PC-3 (cell line): Measurements from ENCODE around the gene HHAT. TPM values are rescaled to one million over a fixed set of nuclear protein-coding genes. Genes with fewer than 3 reads are reported as not detected.

ENCODE experiments used
- ATAC-seq: fragments of 200-7000 bp; cut with Tn5 transposase; 2 replicates; pipeline ENCODE4 v1.9.1; 2020; ENCODE audit warnings: mild to moderate bottlenecking, moderate library complexity
- BruUV-seq: library from RNA; stranded (reverse); fragments of 400-500 nt; replicated peaks from 2 replicates; lab custom pipeline; 2021; lab: Mats Ljungman, UMichigan
- CTCF ChIA-PET: fragments of 300-600 bp; sonication (Branson Sonifier 250); formaldehyde crosslinking; loops from one replicate; lab custom pipeline; 2022; ENCODE audit warnings: antibody characterized with exemption; lab: Charles Lee
- POLR2A ChIA-PET: fragments of 300-600 bp; sonication (Branson Sonifier 250); formaldehyde crosslinking; loops from one replicate; lab custom pipeline; 2022; ENCODE audit warnings: antibody characterized with exemption; ENCODE audit not compliant: unreplicated experiment; lab: Charles Lee
- DNase-seq: peaks from one replicate; pipeline ENCODE4 v3.0.0-alpha.2; 2015
- H2AFZ ChIP-seq: fragments of 300-600 bp; sonication (generic); 2 replicates; pipeline ENCODE4 v1.6.0; 2016; ENCODE audit warnings: antibody characterized with exemption, low read length
- H3F3A ChIP-seq: fragments of 300-600 bp; sonication (generic); one replicate; pipeline ENCODE4 v1.6.0; 2017; ENCODE audit warnings: antibody characterized with exemption, low read length, control low read depth, mild to moderate bottlenecking; ENCODE audit not compliant: unreplicated experiment
- H3K27ac ChIP-seq: fragments of 300-600 bp; sonication (generic); 2 replicates; pipeline ENCODE4 v1.5.1; 2016; ENCODE audit warnings: mild to moderate bottlenecking, low read length
- H3K27me3 ChIP-seq: fragments of 300-600 bp; sonication (generic); 2 replicates; pipeline ENCODE4 v1.6.1; 2016; ENCODE audit warnings: low read length, mixed read lengths
- H3K36me3 ChIP-seq: fragments of 300-600 bp; sonication (generic); 2 replicates; pipeline ENCODE4 v1.6.1; 2016; ENCODE audit warnings: low read depth, mixed run types, low read length, mixed read lengths
- H3K4me1 ChIP-seq: fragments of 300-600 bp; sonication (generic); 2 replicates; pipeline ENCODE4 v1.5.1; 2016; ENCODE audit warnings: low read length; ENCODE audit not compliant: insufficient read depth
- H3K4me2 ChIP-seq: fragments of 300-600 bp; sonication (generic); 2 replicates; pipeline ENCODE4 v1.6.0; 2016; ENCODE audit warnings: low read length
- H3K4me3 ChIP-seq: fragments of 300-600 bp; sonication (generic); 2 replicates; pipeline ENCODE4 v1.5.1; 2016; ENCODE audit warnings: mild to moderate bottlenecking, low read length, mixed read lengths
- H3K79me2 ChIP-seq: fragments of 300-600 bp; sonication (generic); 2 replicates; pipeline ENCODE4 v1.6.1; 2017; ENCODE audit warnings: low read length, mixed read lengths
- H3K9ac ChIP-seq: fragments of 300-600 bp; sonication (generic); 2 replicates; pipeline ENCODE4 v1.6.0; 2016; ENCODE audit warnings: mild to moderate bottlenecking, low read length
- H3K9me2 ChIP-seq: fragments of 300-600 bp; sonication (generic); replicated peaks from 2 replicates; pipeline ENCODE4 v1.6.1; 2016; ENCODE audit warnings: mixed run types, low read length, mixed read lengths
- H3K9me3 ChIP-seq: fragments of 300-600 bp; sonication (generic); 2 replicates; pipeline ENCODE4 v1.6.1; 2016; ENCODE audit warnings: low read length, mixed read lengths
- H4K20me1 ChIP-seq: fragments of 300-600 bp; sonication (generic); 2 replicates; pipeline ENCODE4 v1.6.1; 2016; ENCODE audit warnings: low read length, mixed read lengths
- EZH2 ChIP-seq: fragments of 300-600 bp; sonication (generic); IDR thresholded peaks from one replicate; pipeline ENCODE4 v1.6.1; 2017; ENCODE audit warnings: antibody characterized with exemption, mild to moderate bottlenecking, low read length; ENCODE audit not compliant: unreplicated experiment
- EZH2phosphoT487 ChIP-seq: fragments of 300-600 bp; sonication (generic); IDR thresholded peaks from 2 replicates; pipeline ENCODE4 v1.6.1; 2018; ENCODE audit warnings: mild to moderate bottlenecking, antibody characterized with exemption, low read length, borderline replicate concordance
- intact Hi-C: fragments of 100-400 bp; cut with micrococcal nuclease; formaldehyde crosslinking; loops from 2 replicates; pipeline ENCODE4 v1.9.0; 2023
- total RNA-seq: library from RNA; depleted of rRNA; stranded (reverse); fragments of >200 nt; gene quantifications from 2 replicates; pipeline ENCODE4 v1.2.3, GENCODE V29; 2014
- TF ChIP-seq, protein P1 (sequence below): fragments of 300-600 bp; sonication (generic); conservative IDR thresholded peaks from 2 replicates; pipeline ENCODE4 v1.5.1; 2017; ENCODE audit warnings: antibody characterized with exemption, low read depth, mild to moderate bottlenecking, low read length

Gene HHAT
- total RNA-seq, 1 experiment from 2014 or later = 3.4 TPM

DNA sequence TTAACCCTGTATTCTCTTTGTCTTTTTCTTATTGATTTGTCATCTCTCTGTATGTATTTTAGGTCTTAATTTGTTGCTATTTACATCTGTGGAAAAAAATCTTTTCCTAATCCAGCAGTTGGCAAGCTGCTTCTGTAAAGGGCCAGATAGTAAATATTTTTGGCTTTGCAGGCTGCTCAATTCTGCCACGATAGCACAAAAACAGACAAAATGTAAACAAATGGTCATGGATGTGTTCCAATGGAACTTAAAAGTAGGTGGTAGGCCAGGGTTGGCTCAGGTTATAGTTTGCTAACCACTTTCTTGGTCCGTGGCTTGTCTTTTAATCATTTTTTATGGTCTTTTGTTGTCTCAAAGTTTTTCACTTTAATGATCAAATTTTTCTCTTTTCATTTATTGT is 371.8 kb downstream of the HHAT start:
- Histone ChIP-seq H3K9me2 (no peaks in the 10 kb centered on the region), H3K4me1 (no peaks in the 10 kb centered on the region), H3K27me3 (peaks cover 29% of the 10 kb centered on the region), H3K36me3 (no peaks in the 10 kb centered on the region), H3K9ac (no peak overlapping the region), H3K9me3 (no peaks in the 10 kb centered on the region), H4K20me1 (no peaks in the 10 kb centered on the region), H2AFZ (no peak overlapping the region), H3K27ac (no peak overlapping the region), H3K4me3 (no peak overlapping the region), H3K79me2 (no peaks in the 10 kb centered on the region), H3K4me2 (no peak overlapping the region), H3F3A (no peaks in the 10 kb centered on the region)
- ATAC-seq (no peak), DNase-seq (no peak)
- POLR2A ChIA-PET = no interaction called here
- BruUV-seq = no TSS peak
- intact Hi-C loops = no loop called here
- CTCF ChIA-PET = no interaction called here
- TF ChIP-seq EZH2phosphoT487 = no peak
- TF ChIP-seq EZH2 = no peak

DNA sequence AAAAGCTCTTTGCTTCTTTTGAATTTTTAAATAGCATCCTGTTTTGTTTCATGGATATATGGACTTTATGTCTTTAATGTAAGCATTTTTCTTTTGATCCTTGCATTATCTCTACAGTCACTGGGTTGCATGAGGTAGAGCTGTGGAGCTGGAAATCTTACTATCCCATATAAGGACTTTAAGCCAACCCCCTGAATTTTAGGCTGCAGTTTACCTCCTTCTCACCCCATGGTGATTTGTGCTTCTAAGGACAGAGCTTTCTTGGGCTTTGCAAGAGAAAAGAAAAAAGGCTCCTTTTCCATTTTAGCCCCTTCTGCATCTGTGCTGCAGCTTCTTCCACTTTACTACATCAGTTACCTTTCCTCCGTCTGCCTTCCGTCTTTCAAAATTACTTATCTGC is 373.8 kb downstream of the HHAT start:
- no peak for DNase-seq
- Histone ChIP-seq H3K27ac (no peak overlapping the region), H3K9me3 (no peaks in the 10 kb centered on the region), H3K9me2 (no peaks in the 10 kb centered on the region), H3K27me3 (peaks cover 31% of the 10 kb centered on the region), H4K20me1 (no peaks in the 10 kb centered on the region), H3K4me2 (no peak overlapping the region), H2AFZ (no peak overlapping the region), H3K79me2 (no peaks in the 10 kb centered on the region), H3K9ac (no peak overlapping the region), H3K4me3 (no peak overlapping the region), H3F3A (no peaks in the 10 kb centered on the region), H3K36me3 (no peaks in the 10 kb centered on the region), H3K4me1 (no peaks in the 10 kb centered on the region)
- no TSS peak for BruUV-seq
- ChIA-PET POLR2A (no interaction called here), CTCF (no interaction called here)
- intact Hi-C loops = no loop called here
- TF ChIP-seq EZH2phosphoT487 (no peak), EZH2 (no peak)
- TF ChIP-seq, protein P1, sequence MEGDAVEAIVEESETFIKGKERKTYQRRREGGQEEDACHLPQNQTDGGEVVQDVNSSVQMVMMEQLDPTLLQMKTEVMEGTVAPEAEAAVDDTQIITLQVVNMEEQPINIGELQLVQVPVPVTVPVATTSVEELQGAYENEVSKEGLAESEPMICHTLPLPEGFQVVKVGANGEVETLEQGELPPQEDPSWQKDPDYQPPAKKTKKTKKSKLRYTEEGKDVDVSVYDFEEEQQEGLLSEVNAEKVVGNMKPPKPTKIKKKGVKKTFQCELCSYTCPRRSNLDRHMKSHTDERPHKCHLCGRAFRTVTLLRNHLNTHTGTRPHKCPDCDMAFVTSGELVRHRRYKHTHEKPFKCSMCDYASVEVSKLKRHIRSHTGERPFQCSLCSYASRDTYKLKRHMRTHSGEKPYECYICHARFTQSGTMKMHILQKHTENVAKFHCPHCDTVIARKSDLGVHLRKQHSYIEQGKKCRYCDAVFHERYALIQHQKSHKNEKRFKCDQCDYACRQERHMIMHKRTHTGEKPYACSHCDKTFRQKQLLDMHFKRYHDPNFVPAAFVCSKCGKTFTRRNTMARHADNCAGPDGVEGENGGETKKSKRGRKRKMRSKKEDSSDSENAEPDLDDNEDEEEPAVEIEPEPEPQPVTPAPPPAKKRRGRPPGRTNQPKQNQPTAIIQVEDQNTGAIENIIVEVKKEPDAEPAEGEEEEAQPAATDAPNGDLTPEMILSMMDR = no peak
- no peak for ATAC-seq

GRCh38 chr1:210703593-210703992 is 374.9 kb downstream of the HHAT start:
- CTCF ChIA-PET = no interaction called here
- BruUV-seq = no TSS peak
- H2AFZ ChIP-seq = no peak overlapping the region

More at GRCh38 chr1:210703593-210703992, 374.9 kb downstream of the HHAT start:
- ATAC-seq (no peak), DNase-seq (no peak)
- H4K20me1 ChIP-seq = no peaks in the 10 kb centered on the region
- no peak overlapping the region for H3K9ac ChIP-seq
- peaks cover 31% of the 10 kb centered on the region for H3K27me3 ChIP-seq
- no peaks in the 10 kb centered on the region for H3F3A ChIP-seq
- TF ChIP-seq, protein P1 = no peak
- TF ChIP-seq EZH2 = no peak
- no peak for TF ChIP-seq EZH2phosphoT487
- H3K4me3 ChIP-seq = no peak overlapping the region
- intact Hi-C loops = no loop called here
- no peak overlapping the region for H3K4me2 ChIP-seq
- POLR2A ChIA-PET = no interaction called here
- no peaks in the 10 kb centered on the region for H3K4me1 ChIP-seq
- H3K79me2 ChIP-seq = no peaks in the 10 kb centered on the region
- no peaks in the 10 kb centered on the region for H3K9me3 ChIP-seq
- no peaks in the 10 kb centered on the region for H3K9me2 ChIP-seq
- H3K27ac ChIP-seq = no peak overlapping the region
- H3K36me3 ChIP-seq = no peaks in the 10 kb centered on the region
